Chondrocyte (in vitro differentiated cells): ENCODE results near the gene HOXC10. TPM values are rescaled to one million over a fixed set of nuclear protein-coding genes. Genes with fewer than 3 reads are reported as not detected.

ENCODE experiments used
- DNase-seq: peaks from one replicate; pipeline ENCODE4 v3.0.0; 2021; ENCODE audit warnings: mixed read lengths, low spot score
- H3K27ac Mint-ChIP-seq: one replicate; pipeline ENCODE4 v1.8.0; 2021; ENCODE audit warnings: mild to moderate bottlenecking, moderate library complexity, mixed read lengths; ENCODE audit not compliant: unreplicated experiment
- H3K27me3 Mint-ChIP-seq: 2 replicates; pipeline ENCODE4 v1.8.0; 2021; ENCODE audit warnings: low read depth, mixed read lengths
- H3K36me3 Mint-ChIP-seq: 2 replicates; pipeline ENCODE4 v1.8.0; 2021; ENCODE audit warnings: low read depth, mixed read lengths
- H3K4me1 Mint-ChIP-seq: 2 replicates; pipeline ENCODE4 v1.8.0; 2021; ENCODE audit warnings: low read depth, mild to moderate bottlenecking, mixed read lengths
- H3K4me3 Mint-ChIP-seq: one replicate; pipeline ENCODE4 v1.8.0; 2021; ENCODE audit warnings: mild to moderate bottlenecking, moderate library complexity, mixed read lengths; ENCODE audit not compliant: unreplicated experiment
- H3K9me3 Mint-ChIP-seq: 2 replicates; pipeline ENCODE4 v1.8.0; 2021; ENCODE audit warnings: low read depth, mixed read lengths
- total RNA-seq: library from RNA; stranded (reverse); gene quantifications from 3 replicates; pipeline ENCODE4 v1.2.1, GENCODE V29; 2021
- TF ChIP-seq, protein P1 (sequence below): fragments of 200-600 bp; sonication (generic); IDR thresholded peaks from 2 replicates; pipeline ENCODE4 v1.5.0; 2021; ENCODE audit warnings: antibody characterized with exemption, mild to moderate bottlenecking, moderate library complexity

Gene HOXC10
- total RNA-seq, 1 donor from 2014 or later: not detected

DNA sequence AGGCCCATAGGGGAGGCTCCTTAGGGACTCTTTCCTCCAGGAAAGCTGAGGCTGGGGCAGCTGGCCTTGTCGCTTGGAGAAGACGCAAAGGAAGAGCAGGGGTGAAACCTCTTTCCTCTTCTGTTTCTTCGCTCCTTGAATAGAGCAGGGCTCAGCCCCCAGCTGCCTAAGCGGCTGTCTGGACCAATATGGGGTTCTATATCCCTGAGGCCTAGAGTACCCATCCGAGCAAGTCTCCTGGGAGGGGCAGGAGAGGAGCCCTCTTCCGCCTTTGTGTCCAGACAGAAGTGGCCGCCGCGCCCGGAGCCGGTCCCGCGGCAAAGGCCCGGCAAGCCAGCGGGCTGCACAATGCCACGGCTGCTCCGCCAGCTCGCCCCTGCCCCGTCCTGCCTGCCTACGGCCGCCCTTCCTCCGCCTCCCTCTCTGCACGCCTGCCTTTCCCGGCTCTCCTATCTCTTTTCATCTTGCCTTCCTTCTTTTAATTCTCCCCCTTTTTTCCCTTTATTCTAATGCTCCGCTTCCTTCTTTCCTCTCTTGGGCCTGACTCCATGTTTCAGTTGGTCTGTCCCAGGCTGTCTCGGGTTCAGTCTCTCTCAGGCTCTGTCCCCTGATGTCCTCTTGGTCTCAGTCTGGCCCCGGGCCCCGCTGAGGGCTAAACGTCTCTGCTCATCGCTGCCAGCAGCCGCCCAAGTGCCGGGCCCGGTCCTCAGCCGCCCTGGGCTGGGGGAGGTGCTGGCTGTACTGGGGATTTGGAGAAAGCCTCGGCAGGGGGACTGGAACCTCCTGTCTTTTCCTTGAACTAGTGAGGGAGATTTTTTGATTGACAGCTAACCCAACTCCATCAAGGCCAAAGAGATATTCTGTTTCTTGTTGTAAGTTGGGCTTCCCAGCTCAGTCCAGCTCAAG is 12.5 kb downstream of the HOXC10 start:
- peaks cover 88% of the 10 kb centered on the region for H3K27me3 Mint-ChIP-seq
- TF ChIP-seq, protein P1, sequence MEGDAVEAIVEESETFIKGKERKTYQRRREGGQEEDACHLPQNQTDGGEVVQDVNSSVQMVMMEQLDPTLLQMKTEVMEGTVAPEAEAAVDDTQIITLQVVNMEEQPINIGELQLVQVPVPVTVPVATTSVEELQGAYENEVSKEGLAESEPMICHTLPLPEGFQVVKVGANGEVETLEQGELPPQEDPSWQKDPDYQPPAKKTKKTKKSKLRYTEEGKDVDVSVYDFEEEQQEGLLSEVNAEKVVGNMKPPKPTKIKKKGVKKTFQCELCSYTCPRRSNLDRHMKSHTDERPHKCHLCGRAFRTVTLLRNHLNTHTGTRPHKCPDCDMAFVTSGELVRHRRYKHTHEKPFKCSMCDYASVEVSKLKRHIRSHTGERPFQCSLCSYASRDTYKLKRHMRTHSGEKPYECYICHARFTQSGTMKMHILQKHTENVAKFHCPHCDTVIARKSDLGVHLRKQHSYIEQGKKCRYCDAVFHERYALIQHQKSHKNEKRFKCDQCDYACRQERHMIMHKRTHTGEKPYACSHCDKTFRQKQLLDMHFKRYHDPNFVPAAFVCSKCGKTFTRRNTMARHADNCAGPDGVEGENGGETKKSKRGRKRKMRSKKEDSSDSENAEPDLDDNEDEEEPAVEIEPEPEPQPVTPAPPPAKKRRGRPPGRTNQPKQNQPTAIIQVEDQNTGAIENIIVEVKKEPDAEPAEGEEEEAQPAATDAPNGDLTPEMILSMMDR: no peak
- peaks cover 5% of the 10 kb centered on the region for H3K36me3 Mint-ChIP-seq
- no peak overlapping the region for H3K4me3 Mint-ChIP-seq
- H3K27ac Mint-ChIP-seq: no peak overlapping the region
- H3K9me3 Mint-ChIP-seq: no peaks in the 10 kb centered on the region
- peaks cover 23% of the 10 kb centered on the region for H3K4me1 Mint-ChIP-seq
- no peak for DNase-seq

GRCh38 chr12:53998110-53998899 is 13.4 kb downstream of the HOXC10 start:
- H3K36me3 Mint-ChIP-seq: peaks cover 5% of the 10 kb centered on the region
- peaks cover 23% of the 10 kb centered on the region for H3K4me1 Mint-ChIP-seq
- no peak for DNase-seq
- no peaks in the 10 kb centered on the region for H3K9me3 Mint-ChIP-seq
- no peak overlapping the region for H3K4me3 Mint-ChIP-seq
- peaks cover 89% of the 10 kb centered on the region for H3K27me3 Mint-ChIP-seq
- TF ChIP-seq, protein P1: no peak
- H3K27ac Mint-ChIP-seq: no peak overlapping the region

DNA sequence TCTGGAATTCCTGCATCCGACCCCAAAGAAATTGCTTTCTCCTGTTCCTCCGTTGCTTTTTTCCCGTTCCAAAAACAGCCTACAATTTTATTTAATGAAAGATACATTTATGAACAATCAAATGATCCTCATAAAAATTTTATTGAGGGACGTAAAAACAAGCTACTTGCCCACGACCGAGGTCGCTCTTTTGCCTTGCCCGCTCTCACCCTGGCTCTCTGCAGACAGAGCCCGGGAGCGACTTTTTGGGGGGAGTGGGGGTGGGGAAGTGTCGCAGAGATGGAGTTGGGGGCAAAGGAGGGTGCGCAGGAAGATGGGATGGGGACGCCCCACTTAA is 13.9 kb downstream of the HOXC10 start:
- H3K4me3 Mint-ChIP-seq: no peak overlapping the region
- H3K4me1 Mint-ChIP-seq: peaks cover 23% of the 10 kb centered on the region
- DNase-seq: no peak
- no peaks in the 10 kb centered on the region for H3K9me3 Mint-ChIP-seq
- H3K36me3 Mint-ChIP-seq: peaks cover 6% of the 10 kb centered on the region
- TF ChIP-seq, protein P1: no peak
- peaks cover 89% of the 10 kb centered on the region for H3K27me3 Mint-ChIP-seq
- H3K27ac Mint-ChIP-seq: no peak overlapping the region

DNA sequence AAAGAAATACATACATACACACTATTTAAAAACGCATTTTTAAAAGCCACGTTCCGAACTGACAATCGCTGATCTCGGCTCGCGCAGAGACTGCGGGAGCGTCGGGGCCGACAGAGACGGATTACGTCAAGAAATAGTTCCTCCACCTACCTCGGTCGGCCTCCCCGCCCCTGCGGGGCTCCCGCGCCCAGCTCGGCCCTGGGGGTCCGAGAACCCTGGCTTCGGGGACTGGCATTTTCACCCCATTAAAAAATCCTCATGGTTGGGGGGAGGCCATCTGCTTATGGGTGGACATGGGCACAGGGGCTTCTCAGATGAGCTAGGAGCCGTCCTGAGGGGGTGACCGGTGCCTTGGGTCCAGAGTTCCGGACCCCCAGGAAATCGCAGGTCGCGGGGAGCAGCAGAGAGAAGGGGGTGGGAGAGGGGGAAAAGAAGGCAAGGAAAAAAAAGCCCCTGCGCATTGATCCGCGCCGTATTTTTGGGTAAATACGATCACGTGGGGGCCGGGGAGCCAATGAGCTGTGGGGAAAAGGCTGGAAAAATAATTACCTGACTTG is 14.7 kb downstream of the HOXC10 start:
- TF ChIP-seq, protein P1: no peak
- Mint-ChIP-seq H3K9me3 (no peaks in the 10 kb centered on the region), H3K4me1 (peaks cover 18% of the 10 kb centered on the region), H3K27me3 (peaks cover 88% of the 10 kb centered on the region), H3K4me3 (no peak overlapping the region), H3K27ac (no peak overlapping the region), H3K36me3 (peaks cover 2% of the 10 kb centered on the region)
- DNase-seq: no peak
